ENCODE measurements around the gene CALHM5.

DNA sequence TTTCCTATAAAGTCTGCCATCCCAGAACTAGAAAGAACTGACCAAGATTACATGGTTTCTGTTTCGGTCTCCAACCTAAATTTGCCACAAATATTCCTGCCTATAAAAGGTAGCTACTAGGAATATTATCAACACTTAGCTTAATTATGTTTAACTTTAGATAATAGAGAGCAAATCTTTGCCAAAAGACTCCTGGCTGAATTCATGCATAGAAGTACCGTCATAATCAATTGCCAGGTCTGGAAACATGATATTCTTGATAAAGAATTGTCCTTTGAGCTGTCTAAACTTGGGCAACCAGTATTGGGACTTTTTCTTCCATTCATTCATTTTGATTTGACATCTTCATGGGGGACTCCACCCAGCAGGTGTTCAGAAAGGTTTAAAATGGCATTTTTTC lies 27.8 kb upstream of the CALHM5 start:
- TF ChIP-seq, protein P1, sequence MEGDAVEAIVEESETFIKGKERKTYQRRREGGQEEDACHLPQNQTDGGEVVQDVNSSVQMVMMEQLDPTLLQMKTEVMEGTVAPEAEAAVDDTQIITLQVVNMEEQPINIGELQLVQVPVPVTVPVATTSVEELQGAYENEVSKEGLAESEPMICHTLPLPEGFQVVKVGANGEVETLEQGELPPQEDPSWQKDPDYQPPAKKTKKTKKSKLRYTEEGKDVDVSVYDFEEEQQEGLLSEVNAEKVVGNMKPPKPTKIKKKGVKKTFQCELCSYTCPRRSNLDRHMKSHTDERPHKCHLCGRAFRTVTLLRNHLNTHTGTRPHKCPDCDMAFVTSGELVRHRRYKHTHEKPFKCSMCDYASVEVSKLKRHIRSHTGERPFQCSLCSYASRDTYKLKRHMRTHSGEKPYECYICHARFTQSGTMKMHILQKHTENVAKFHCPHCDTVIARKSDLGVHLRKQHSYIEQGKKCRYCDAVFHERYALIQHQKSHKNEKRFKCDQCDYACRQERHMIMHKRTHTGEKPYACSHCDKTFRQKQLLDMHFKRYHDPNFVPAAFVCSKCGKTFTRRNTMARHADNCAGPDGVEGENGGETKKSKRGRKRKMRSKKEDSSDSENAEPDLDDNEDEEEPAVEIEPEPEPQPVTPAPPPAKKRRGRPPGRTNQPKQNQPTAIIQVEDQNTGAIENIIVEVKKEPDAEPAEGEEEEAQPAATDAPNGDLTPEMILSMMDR (IDR thresholded peaks at IDR 0.05) = no peak
- TF ChIP-seq POLR2A (IDR thresholded peaks at IDR 0.05) = no peak
